ENCODE data around the gene ANKRD34C. TPM values are rescaled to one million over a fixed set of nuclear protein-coding genes. Genes with fewer than 3 reads are reported as not detected.

ANKRD34C gene
- total RNA-seq, 1 donor from 2014 or later: not detected

GRCh38 chr15:79292011-79292410 lies 9.5 kb downstream of the ANKRD34C start:
- intact Hi-C loops (cut with micrococcal nuclease): no loop called here
- Mint-ChIP-seq H3K9me3 (no peaks in the 10 kb centered on the region), H3K27me3 (ENCODE audit: insufficient read depth) (peaks cover 8% of the 10 kb centered on the region), H3K4me1 (ENCODE audit: low read depth) (peaks cover 4% of the 10 kb centered on the region), H3K27ac (no peak overlapping the region), H3K4me3 (no peak overlapping the region), H3K36me3 (ENCODE audit: low read depth) (no peaks in the 10 kb centered on the region)
- DNase-seq (ENCODE audit: low spot score): no peak

DNA sequence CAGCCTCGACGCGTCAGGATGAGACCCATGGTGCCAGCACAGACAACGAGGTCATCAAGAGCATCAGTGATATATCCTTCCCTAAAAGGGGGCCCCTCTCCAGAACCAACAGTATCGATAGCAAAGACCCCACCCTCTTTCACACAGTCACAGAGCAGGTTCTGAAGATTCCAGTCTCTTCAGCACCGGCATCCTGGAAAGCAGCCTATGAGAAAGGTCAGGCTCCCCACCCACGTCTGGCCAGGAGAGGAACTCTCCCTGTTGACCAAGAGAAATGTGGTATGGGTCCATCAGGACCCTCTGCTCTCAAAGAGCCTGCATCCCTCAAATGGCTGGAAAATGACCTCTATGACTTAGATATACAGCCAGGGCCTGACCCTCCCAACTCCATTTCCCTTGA lies 11.6 kb downstream of the ANKRD34C start:
- Mint-ChIP-seq H3K36me3 (ENCODE audit: low read depth) (no peaks in the 10 kb centered on the region), H3K27me3 (ENCODE audit: insufficient read depth) (peaks cover 12% of the 10 kb centered on the region), H3K9me3 (no peaks in the 10 kb centered on the region), H3K4me3 (no peak overlapping the region), H3K27ac (no peak overlapping the region), H3K4me1 (ENCODE audit: low read depth) (peaks cover 4% of the 10 kb centered on the region)
- intact Hi-C loops (cut with micrococcal nuclease): no loop called here
- no peak for DNase-seq (ENCODE audit: low spot score)

- Mint-ChIP-seq H3K4me1 (ENCODE audit: low read depth) (no peaks in the 10 kb centered on the region), H3K27me3 (ENCODE audit: insufficient read depth) (peaks cover 20% of the 10 kb centered on the region), H3K9me3 (no peaks in the 10 kb centered on the region), H3K27ac (no peak overlapping the region), H3K36me3 (ENCODE audit: low read depth) (no peaks in the 10 kb centered on the region), H3K4me3 (no peak overlapping the region)
- intact Hi-C loops (cut with micrococcal nuclease): no loop called here
- no peak for DNase-seq (ENCODE audit: low spot score)
These were observed 14.1 kb downstream of the ANKRD34C start for GRCh38 chr15:79296583-79296982.

DNA sequence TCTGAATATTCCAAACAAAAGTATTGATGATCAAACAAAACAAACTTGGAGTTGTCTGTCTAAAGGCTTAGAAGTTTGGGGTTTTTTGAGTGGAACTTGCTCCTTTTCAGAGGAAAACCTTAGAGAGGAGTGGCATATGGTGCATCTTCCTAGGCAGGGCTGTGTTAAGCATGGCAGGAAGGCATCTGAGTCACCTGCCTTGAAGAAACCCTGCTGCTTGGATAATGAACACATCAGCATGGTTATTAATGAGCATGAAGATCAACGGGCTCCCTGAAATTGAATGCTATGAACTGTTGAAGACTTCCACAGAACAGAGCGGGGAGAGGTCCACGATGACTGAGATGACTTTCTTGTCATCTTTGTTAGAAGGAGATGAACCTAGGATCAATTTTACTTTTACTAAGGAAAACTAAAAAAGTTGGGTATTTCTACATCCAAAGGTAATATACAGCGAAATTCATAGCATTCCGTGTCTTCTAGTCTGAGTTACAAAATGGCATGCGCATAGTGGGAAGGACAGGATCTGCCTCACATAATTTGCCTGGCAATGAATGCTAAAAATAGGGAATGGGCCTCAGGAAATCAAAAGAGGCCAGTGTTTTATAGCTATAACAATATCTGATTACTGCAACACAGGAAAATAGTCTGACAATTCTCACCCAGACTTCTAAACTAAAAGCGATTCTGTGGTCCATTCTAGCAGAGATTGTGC lies 16.8 kb downstream of the ANKRD34C start:
- no peaks in the 10 kb centered on the region for H3K36me3 Mint-ChIP-seq (ENCODE audit: low read depth)
- H3K4me3 Mint-ChIP-seq: no peak overlapping the region
- no peak for DNase-seq (ENCODE audit: low spot score)
- no peak overlapping the region for H3K27ac Mint-ChIP-seq
- intact Hi-C loops (cut with micrococcal nuclease): no loop called here
- H3K4me1 Mint-ChIP-seq (ENCODE audit: low read depth): no peaks in the 10 kb centered on the region
- H3K27me3 Mint-ChIP-seq (ENCODE audit: insufficient read depth): peaks cover 32% of the 10 kb centered on the region
- no peaks in the 10 kb centered on the region for H3K9me3 Mint-ChIP-seq

- intact Hi-C loops (cut with micrococcal nuclease): no loop called here
- no peaks in the 10 kb centered on the region for H3K36me3 Mint-ChIP-seq (ENCODE audit: low read depth)
- H3K4me1 Mint-ChIP-seq (ENCODE audit: low read depth): no peaks in the 10 kb centered on the region
- no peak overlapping the region for H3K4me3 Mint-ChIP-seq
- H3K27me3 Mint-ChIP-seq (ENCODE audit: insufficient read depth): peaks cover 37% of the 10 kb centered on the region
- no peak overlapping the region for H3K27ac Mint-ChIP-seq
- H3K9me3 Mint-ChIP-seq: no peaks in the 10 kb centered on the region
- no peak for DNase-seq (ENCODE audit: low spot score)
These were observed 17.3 kb downstream of the ANKRD34C start for GRCh38 chr15:79299841-79300235.

- DNase-seq (ENCODE audit: low spot score): no peak
- Mint-ChIP-seq H3K27me3 (ENCODE audit: insufficient read depth) (peaks cover 48% of the 10 kb centered on the region), H3K36me3 (ENCODE audit: low read depth) (peaks cover 2% of the 10 kb centered on the region), H3K4me1 (ENCODE audit: low read depth) (peaks cover 13% of the 10 kb centered on the region), H3K9me3 (no peaks in the 10 kb centered on the region), H3K27ac (no peak overlapping the region), H3K4me3 (no peak overlapping the region)
- intact Hi-C loops (cut with micrococcal nuclease): no loop called here
These were observed 24.7 kb downstream of the ANKRD34C start for GRCh38 chr15:79307251-79307650.

- peaks cover 14% of the 10 kb centered on the region for H3K36me3 Mint-ChIP-seq (ENCODE audit: low read depth)
- H3K4me3 Mint-ChIP-seq: no peak overlapping the region
- H3K4me1 Mint-ChIP-seq (ENCODE audit: low read depth): peaks cover 26% of the 10 kb centered on the region
- no peak overlapping the region for H3K27ac Mint-ChIP-seq
- no peak for DNase-seq (ENCODE audit: low spot score)
- no peaks in the 10 kb centered on the region for H3K9me3 Mint-ChIP-seq
- H3K27me3 Mint-ChIP-seq (ENCODE audit: insufficient read depth): peaks cover 43% of the 10 kb centered on the region
- intact Hi-C loops (cut with micrococcal nuclease): no loop called here
These were observed 26.4 kb downstream of the ANKRD34C start for GRCh38 chr15:79308874-79309273.

DNA sequence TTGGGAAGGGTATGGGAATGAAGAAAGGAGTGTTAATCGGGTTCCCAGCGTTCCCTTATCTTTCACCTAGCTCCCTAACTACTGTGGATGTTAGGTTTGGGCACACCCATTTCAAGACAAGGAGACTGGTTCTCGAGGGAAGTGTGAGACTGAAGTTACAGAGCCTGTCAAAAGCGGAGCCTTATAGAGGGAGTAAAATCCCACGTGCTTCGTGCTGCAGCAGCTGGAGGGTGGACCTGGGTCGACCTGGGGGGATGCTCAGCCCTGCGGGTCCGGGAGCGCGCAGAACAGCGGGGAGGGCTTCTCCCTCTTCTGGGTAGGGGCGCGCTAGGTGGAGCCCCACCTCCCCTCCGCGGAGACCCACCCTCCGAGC lies 28.1 kb downstream of the ANKRD34C start:
- Mint-ChIP-seq H3K27ac (peak overlapping the region; percentile 61), H3K4me3 (peak overlapping the region; percentile 86), H3K27me3 (ENCODE audit: insufficient read depth) (peaks cover 33% of the 10 kb centered on the region), H3K36me3 (ENCODE audit: low read depth) (peaks cover 28% of the 10 kb centered on the region), H3K4me1 (ENCODE audit: low read depth) (peaks cover 38% of the 10 kb centered on the region), H3K9me3 (no peaks in the 10 kb centered on the region)
- DNase-seq (ENCODE audit: low spot score): no peak
- intact Hi-C loops (cut with micrococcal nuclease): loop anchor here (2.0 to 5.0 kb wide), 2 partner anchors 586 to 842 kb away; partner anchors contain the start of genes FAH and MTHFS

GRCh38 chr15:79310985-79311900 lies 28.7 kb downstream of the ANKRD34C start, which contains the start of gene TMED3:
TSS of gene TMED3 (plus strand) at chr15:79311112. CDS start at chr15:79311250, 138 bp downstream.
- DNase-seq (ENCODE audit: low spot score): peak; percentile 82
- Mint-ChIP-seq H3K27ac (peak within 1 kb of the TSS; percentile 68), H3K4me3 (peak within 1 kb of the TSS; percentile 95), H3K27me3 (ENCODE audit: insufficient read depth) (peaks cover 27% of the 10 kb centered on the region), H3K4me1 (ENCODE audit: low read depth) (peaks cover 38% of the 10 kb centered on the region), H3K9me3 (no peaks in the 10 kb centered on the region), H3K36me3 (ENCODE audit: low read depth) (peaks cover 34% of the 10 kb centered on the region)
- intact Hi-C loops (cut with micrococcal nuclease): loop anchor here (1.0 to 5.0 kb wide), 3 partner anchors 586 to 874 kb away; partner anchors contain the start of genes FAH and MTHFS

GRCh38 chr15:79311901-79312553 lies 29.5 kb downstream of the ANKRD34C start:
- intact Hi-C loops (cut with micrococcal nuclease): loop anchor here (1.0 to 5.0 kb wide), 3 partner anchors 585 to 875 kb away; partner anchors contain the start of genes FAH and MTHFS
- Mint-ChIP-seq H3K9me3 (no peaks in the 10 kb centered on the region), H3K27me3 (ENCODE audit: insufficient read depth) (peaks cover 25% of the 10 kb centered on the region), H3K4me3 (peak overlapping the region; percentile 95), H3K27ac (peak overlapping the region; percentile 68), H3K4me1 (ENCODE audit: low read depth) (peaks cover 46% of the 10 kb centered on the region), H3K36me3 (ENCODE audit: low read depth) (peaks cover 39% of the 10 kb centered on the region)
- DNase-seq (ENCODE audit: low spot score): no peak

DNA sequence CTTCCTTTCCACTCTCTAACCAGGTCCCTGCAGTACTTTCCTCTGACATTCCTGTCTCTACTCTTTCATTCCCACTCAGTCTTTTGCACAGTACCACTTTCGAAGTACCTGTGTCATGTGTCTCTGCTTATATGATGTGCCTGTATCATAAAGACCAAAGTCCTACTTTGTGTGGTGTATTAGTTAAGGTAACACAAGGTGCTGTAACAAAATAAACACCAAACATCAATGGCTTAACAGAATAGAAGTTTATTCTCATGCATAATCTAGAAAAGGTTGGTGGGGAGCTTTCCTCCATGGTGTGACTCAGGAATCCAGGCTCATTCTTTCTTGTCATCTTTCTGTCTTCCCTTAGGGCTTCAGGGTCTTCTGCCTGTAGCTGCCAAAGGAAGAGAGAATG lies 31.7 kb downstream of the ANKRD34C start:
- DNase-seq (ENCODE audit: low spot score): no peak
- no peaks in the 10 kb centered on the region for H3K9me3 Mint-ChIP-seq
- H3K4me3 Mint-ChIP-seq: peak overlapping the region; percentile 53
- H3K36me3 Mint-ChIP-seq (ENCODE audit: low read depth): peaks cover 57% of the 10 kb centered on the region
- intact Hi-C loops (cut with micrococcal nuclease): loop anchor here (5.0 kb wide), 1 partner anchor 838 kb away; the partner anchor contains the start of gene FAH
- H3K4me1 Mint-ChIP-seq (ENCODE audit: low read depth): peaks cover 66% of the 10 kb centered on the region
- H3K27ac Mint-ChIP-seq: peak overlapping the region; percentile 15
- H3K27me3 Mint-ChIP-seq (ENCODE audit: insufficient read depth): peaks cover 11% of the 10 kb centered on the region

DNA sequence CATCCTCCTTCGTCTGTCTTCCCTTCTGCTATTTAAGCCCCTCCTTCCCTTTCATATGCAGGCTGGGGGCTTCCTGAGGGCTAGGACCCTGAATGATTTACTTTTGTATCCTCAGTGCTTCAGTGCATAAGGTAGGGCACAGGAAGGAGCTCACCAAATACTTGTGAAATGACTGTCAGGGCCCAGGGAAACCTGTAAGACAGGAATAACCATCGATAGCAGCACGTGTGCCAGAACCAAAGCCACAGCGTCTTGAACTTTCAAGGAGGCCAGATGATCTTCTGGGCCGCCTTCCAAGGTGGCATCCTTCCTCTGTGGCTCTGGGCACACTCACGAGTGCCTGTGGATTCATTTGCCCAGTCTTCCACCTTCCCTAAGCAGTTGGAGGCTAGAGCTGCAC lies 32.3 kb downstream of the ANKRD34C start:
- Mint-ChIP-seq H3K36me3 (ENCODE audit: low read depth) (peaks cover 61% of the 10 kb centered on the region), H3K4me3 (no peak overlapping the region), H3K27ac (no peak overlapping the region), H3K27me3 (ENCODE audit: insufficient read depth) (peaks cover 5% of the 10 kb centered on the region), H3K9me3 (no peaks in the 10 kb centered on the region), H3K4me1 (ENCODE audit: low read depth) (peaks cover 69% of the 10 kb centered on the region)
- intact Hi-C loops (cut with micrococcal nuclease): loop anchor here (5.0 kb wide), 1 partner anchor 837 kb away; the partner anchor contains the start of gene FAH
- no peak for DNase-seq (ENCODE audit: low spot score)
